HCT116 (cell line): ENCODE results near the gene ANKRD18B. TPM values are rescaled to one million over a fixed set of nuclear protein-coding genes. Genes with fewer than 3 reads are reported as not detected.
"Not testable (repeated sequence)": the region's sequence is repeated elsewhere in the genome, so short reads cannot be mapped to it uniquely, and the experiment has no call there.

ENCODE experiments used
- ATAC-seq: fragments of 200-7000 bp; cut with Tn5 transposase; 2 replicates; pipeline ENCODE4 v1.9.1; 2020; ENCODE audit warnings: mild to moderate bottlenecking, moderate library complexity
- BruUV-seq: library from RNA; stranded (reverse); fragments of 400-500 nt; replicated peaks from 2 replicates; lab custom pipeline; 2021; lab: Mats Ljungman, UMichigan
- CTCF ChIA-PET: fragments of 300-600 bp; sonication (Branson Sonifier 250); formaldehyde crosslinking; loops from one replicate; lab custom pipeline; 2021; ENCODE audit warnings: antibody characterized with exemption; lab: Charles Lee
- POLR2A ChIA-PET: fragments of 300-600, 350-600 bp; sonication (Branson Sonifier 250); formaldehyde crosslinking; loops from one replicate; lab custom pipeline; 2021; ENCODE audit warnings: antibody characterized with exemption; lab: Charles Lee
- RAD21 ChIA-PET, 2 experiments: fragments of 300-600 bp; sonication (Branson Sonifier 250); formaldehyde crosslinking; loops; one replicate each; lab custom pipeline; 2023; ENCODE audit warnings: low total read pairs in 2 of 2; ENCODE audit not compliant: uncharacterized antibody in 2 of 2, unreplicated experiment in 2 of 2, low non-redundant PET in 1 of 2; lab: Charles Lee
- DNase-seq: peaks from one replicate; pipeline ENCODE4 v3.0.0-alpha.2; 2010; ENCODE audit warnings: low read depth, low spot score
- H2AFZ ChIP-seq: fragments of 200-600 bp; shearing (Covaris generic), sonication (generic); 2 replicates; pipeline ENCODE4 v1.6.1; 2017; ENCODE audit warnings: low read depth, mixed run types, mixed read lengths, antibody characterized with exemption, low read length; ENCODE audit not compliant: poor library complexity, severe bottlenecking
- H3K27ac ChIP-seq: 2 replicates; pipeline ENCODE4 v1.5.1; 2012; ENCODE audit warnings: low read depth, low read length
- H3K27me3 ChIP-seq: fragments of 200-600 bp; sonication (generic); 2 replicates; pipeline ENCODE4 v1.6.1; 2016; ENCODE audit warnings: mixed run types, low read length, mixed read lengths; ENCODE audit not compliant: insufficient read depth
- H3K36me3 ChIP-seq, 2 experiments: fragments of 200-500 bp in 1 of 2; fragments of 200-600 bp in 1 of 2; sonication (Bioruptor generic) in 1 of 2; sonication (generic) in 1 of 2; 2 replicates each; pipeline versions ENCODE4 v1.5.1 to v1.6.1; 2014 to 2016; ENCODE audit warnings: low read length in 2 of 2, inconsistent platforms in 1 of 2, mixed read lengths in 1 of 2, mixed run types in 1 of 2; ENCODE audit not compliant: insufficient read depth in 2 of 2, control insufficient read depth in 1 of 2
- H3K4me1 ChIP-seq, 2 experiments: fragments of 200-600 bp in 1 of 2; sonication (generic) in 1 of 2; 2 replicates each; pipeline versions ENCODE4 v1.5.1 to v1.6.1; 2012 to 2017; ENCODE audit warnings: low read length in 2 of 2, inconsistent platforms in 1 of 2, mild to moderate bottlenecking in 1 of 2, mixed read lengths in 1 of 2, mixed run types in 1 of 2, moderate library complexity in 1 of 2; ENCODE audit not compliant: insufficient read depth in 2 of 2, control insufficient read depth in 1 of 2
- H3K4me2 ChIP-seq: fragments of 200-600 bp; sonication (generic); 2 replicates; pipeline ENCODE4 v1.6.1; 2017; ENCODE audit warnings: mixed run types, low read length, mixed read lengths
- H3K4me3 ChIP-seq, 2 experiments: fragments of 200-600 bp in 1 of 2; sonication (generic) in 1 of 2; replicated peaks in 1 of 2; 2 replicates each; pipeline ENCODE4 v1.5.1; 2011 to 2016; ENCODE audit warnings: low read length in 2 of 2, control low read depth in 1 of 2, low read depth in 1 of 2, mild to moderate bottlenecking in 1 of 2, mixed read lengths in 1 of 2, mixed run types in 1 of 2
- H3K79me2 ChIP-seq: fragments of 200-600 bp; sonication (generic); 2 replicates; pipeline ENCODE4 v1.6.1; 2017; ENCODE audit warnings: mild to moderate bottlenecking, mixed run types, low read length, moderate library complexity, mixed read lengths; ENCODE audit not compliant: insufficient read depth
- H3K9ac ChIP-seq: fragments of 200-600 bp; sonication (generic); 2 replicates; pipeline ENCODE4 v1.6.1; 2016; ENCODE audit warnings: low read length, mixed read lengths
- H3K9me2 ChIP-seq: fragments of 200-600 bp; sonication (generic), shearing (Covaris generic); 2 replicates; pipeline ENCODE4 v1.6.1; 2017; ENCODE audit warnings: mixed run types, mild to moderate bottlenecking, moderate library complexity; ENCODE audit not compliant: insufficient read depth
- H3K9me3 ChIP-seq, 2 experiments: fragments of 200-500 bp in 1 of 2; fragments of 200-600 bp in 1 of 2; sonication (Bioruptor generic) in 1 of 2; sonication (generic) in 1 of 2; 2 replicates each; pipeline ENCODE4 v1.6.1; 2014 to 2017; ENCODE audit warnings: low read length in 2 of 2, mixed read lengths in 2 of 2, inconsistent platforms in 1 of 2, low read depth in 1 of 2, mild to moderate bottlenecking in 1 of 2, mixed run types in 1 of 2, moderate library complexity in 1 of 2; ENCODE audit not compliant: control insufficient read depth in 1 of 2, insufficient read depth in 1 of 2
- H4K20me1 ChIP-seq: fragments of 200-600 bp; sonication (generic), shearing (Covaris generic); 2 replicates; pipeline ENCODE4 v1.6.1; 2017; ENCODE audit warnings: mixed run types, mild to moderate bottlenecking, moderate library complexity; ENCODE audit not compliant: insufficient read depth
- EZH2 ChIP-seq: fragments of 200-600 bp; sonication (generic); IDR thresholded peaks from 2 replicates; pipeline ENCODE4 v1.6.1; 2017; ENCODE audit warnings: antibody characterized with exemption, mixed run types
- FOSL1 ChIP-seq: IDR thresholded peaks from 2 replicates; pipeline ENCODE4 v1.6.1; 2012; ENCODE audit warnings: low read depth
- MAX ChIP-seq: IDR thresholded peaks from 2 replicates; pipeline ENCODE4 v1.6.1; 2012
- RAD21 ChIP-seq: IDR thresholded peaks from 2 replicates; pipeline ENCODE4 v1.6.1; 2012; ENCODE audit warnings: low read depth, mild to moderate bottlenecking
- REST ChIP-seq: IDR thresholded peaks from 2 replicates; pipeline ENCODE4 v1.6.1; 2012; ENCODE audit warnings: low read depth
- SIN3A ChIP-seq: IDR thresholded peaks from 2 replicates; pipeline ENCODE4 v1.6.1; 2012; ENCODE audit warnings: low read depth
- SP1 ChIP-seq: IDR thresholded peaks from 2 replicates; pipeline ENCODE4 v1.6.1; 2012; ENCODE audit warnings: low read depth
- ZBTB33 ChIP-seq: IDR thresholded peaks from 2 replicates; pipeline ENCODE4 v1.6.1; 2011; ENCODE audit warnings: mild to moderate bottlenecking, low read length, moderate library complexity; ENCODE audit not compliant: insufficient replicate concordance; ENCODE audit errors: extremely low read depth
- intact Hi-C: fragments of 100-400 bp; cut with micrococcal nuclease; formaldehyde crosslinking; loops from 2 replicates; pipeline ENCODE4 v1.10.0; 2022
- total RNA-seq: library from RNA; stranded (reverse); gene quantifications from one replicate; pipeline ENCODE4 v1.2.1, GENCODE V29; 2021; ENCODE audit not compliant: unreplicated experiment

ANKRD18B gene
- total RNA-seq, 1 experiment from 2014 or later: 3.9 TPM

GRCh38 chr9:33528069-33528468 lies 4.0 kb downstream of the ANKRD18B start:
- POLR2A ChIA-PET, H3K27me3 ChIP-seq, DNase-seq, H3K4me1 ChIP-seq, H3K9me3 ChIP-seq, H2AFZ ChIP-seq, H3K4me3 ChIP-seq, H3K9me2 ChIP-seq, BruUV-seq, H3K4me2 ChIP-seq, RAD21 ChIA-PET, H3K36me3 ChIP-seq, CTCF ChIA-PET, H3K27ac ChIP-seq, H3K79me2 ChIP-seq, H4K20me1 ChIP-seq, ATAC-seq, H3K9ac ChIP-seq, intact Hi-C loops: not testable (repeated sequence)

GRCh38 chr9:33533958-33534357 lies 9.9 kb downstream of the ANKRD18B start:
- H3K9ac ChIP-seq, RAD21 ChIA-PET, H3K4me2 ChIP-seq, DNase-seq, H3K4me3 ChIP-seq, POLR2A ChIA-PET, H3K36me3 ChIP-seq, H3K27me3 ChIP-seq, ATAC-seq, H3K27ac ChIP-seq, H4K20me1 ChIP-seq, BruUV-seq, CTCF ChIA-PET, H2AFZ ChIP-seq, H3K4me1 ChIP-seq, H3K9me2 ChIP-seq, H3K79me2 ChIP-seq, H3K9me3 ChIP-seq, intact Hi-C loops: not testable (repeated sequence)

- RAD21 ChIA-PET: no interaction called here
- intact Hi-C loops: no loop called here
- no peak for TF ChIP-seq REST
- no peak for TF ChIP-seq MAX
- no peak for TF ChIP-seq FOSL1
- TF ChIP-seq ZBTB33: no peak
- no peak for TF ChIP-seq SP1
- TF ChIP-seq EZH2: no peak
- no peak for TF ChIP-seq RAD21
- TF ChIP-seq SIN3A: no peak
Observed at GRCh38 chr9:33535541-33535940, 11.5 kb downstream of the ANKRD18B start.

More at GRCh38 chr9:33535541-33535940, 11.5 kb downstream of the ANKRD18B start:
- ATAC-seq (no peak), DNase-seq (no peak)
- Histone ChIP-seq H3K27me3 (no peaks in the 10 kb centered on the region), H3K4me3 (no peak overlapping the region), H3K9me2 (no peaks in the 10 kb centered on the region), H3K36me3 (no peaks in the 10 kb centered on the region), H3K9me3 (no peaks in the 10 kb centered on the region), H4K20me1 (no peaks in the 10 kb centered on the region), H3K79me2 (no peaks in the 10 kb centered on the region), H3K9ac (no peak overlapping the region), H3K27ac (no peak overlapping the region), H2AFZ (no peak overlapping the region), H3K4me1 (peaks cover 0 to 4% of the 10 kb centered on the region in 2 experiments; a peak in 2 of 4 replicates), H3K4me2 (peak overlapping the region; percentile 35; the same call in 1 of the 2 replicates)
- CTCF ChIA-PET: no interaction called here
- BruUV-seq: no TSS peak
- POLR2A ChIA-PET: no interaction called here
